ENCODE measurements around the gene RFPL2. TPM values are rescaled to one million over a fixed set of nuclear protein-coding genes. Genes with fewer than 3 reads are reported as not detected.

Gene RFPL2
- not detected in 2 replicates for total RNA-seq

GRCh38 chr22:32204856-32205722 is at the start of gene RFPL2:
Gene RFPL2 (minus strand): TSS chr22:32205073. CDS start chr22:32202451, 2,622 bp downstream.

GRCh38 chr22:32158712-32159533 is 46.0 kb downstream of the RFPL2 start, which contains the start of gene C22orf42:
Gene C22orf42 (minus strand): TSS chr22:32159303. CDS start chr22:32159215, 88 bp downstream.

Small RNAs within 50 kb of the gene (small RNA-seq; reads per million reads assigned to genes)
- not detected for gene RF02171

Other genes starting within 250 kb of the RFPL2 start
- gene SLC5A1, start 161.8 kb downstream of the RFPL2 start, total RNA-seq = not detected in 2 replicates
- gene C22orf42, start 45.8 kb downstream of the RFPL2 start, total RNA-seq = not detected in 2 replicates
- not detected in 2 replicates for gene SLC5A4, start 50.3 kb upstream of the RFPL2 start, total RNA-seq
- gene RFPL3, start 152.8 kb upstream of the RFPL2 start, total RNA-seq = not detected in 2 replicates
- 88.3 and 90.0 TPM in 2 replicates for gene RTCB, start 207.2 kb upstream of the RFPL2 start, total RNA-seq

Data from hair follicle dermal papilla cell (primary cell).